GM19395 (cell line): Measurements from ENCODE around the gene NTN1.

ENCODE experiments used
- ATAC-seq: cut with Tn5 transposase; IDR thresholded peaks from one replicate; pipeline ENCODE4 v1.9.1; 2021; ENCODE audit warnings: mild to moderate bottlenecking, moderate library complexity; ENCODE audit not compliant: unreplicated experiment

Gene NTN1

GRCh38 chr17:9004961-9005285 lies 16.4 kb upstream of the NTN1 start:
- ATAC-seq = no peak

DNA sequence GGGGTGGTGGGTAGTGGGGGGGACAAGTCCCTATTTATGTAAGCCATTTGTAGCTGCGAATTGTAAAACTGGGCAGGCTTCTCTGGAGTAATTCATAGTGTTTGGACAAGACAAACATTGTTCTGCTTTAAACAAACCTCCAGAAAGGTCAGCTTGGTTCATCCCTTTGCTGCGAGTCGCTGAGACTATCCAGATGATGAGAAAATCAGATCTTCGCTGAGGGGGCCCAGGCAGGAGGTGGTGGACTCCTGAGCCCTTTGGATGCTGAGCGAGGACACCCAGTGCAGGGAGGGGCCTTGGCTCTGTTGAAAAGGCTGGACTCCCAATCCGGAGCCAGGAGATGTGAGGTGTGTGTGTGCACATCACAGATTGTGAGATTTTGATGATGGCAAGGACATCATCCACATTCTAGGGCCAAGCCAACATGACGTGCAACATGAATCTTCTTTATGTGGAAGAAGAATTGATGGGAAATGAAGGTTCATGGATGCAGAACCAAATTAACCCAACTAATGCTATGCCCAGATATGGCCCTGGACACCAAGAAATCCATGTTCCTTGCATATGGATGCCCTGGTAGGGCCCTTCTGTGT lies 15.0 kb upstream of the NTN1 start:
- no peak for ATAC-seq

DNA sequence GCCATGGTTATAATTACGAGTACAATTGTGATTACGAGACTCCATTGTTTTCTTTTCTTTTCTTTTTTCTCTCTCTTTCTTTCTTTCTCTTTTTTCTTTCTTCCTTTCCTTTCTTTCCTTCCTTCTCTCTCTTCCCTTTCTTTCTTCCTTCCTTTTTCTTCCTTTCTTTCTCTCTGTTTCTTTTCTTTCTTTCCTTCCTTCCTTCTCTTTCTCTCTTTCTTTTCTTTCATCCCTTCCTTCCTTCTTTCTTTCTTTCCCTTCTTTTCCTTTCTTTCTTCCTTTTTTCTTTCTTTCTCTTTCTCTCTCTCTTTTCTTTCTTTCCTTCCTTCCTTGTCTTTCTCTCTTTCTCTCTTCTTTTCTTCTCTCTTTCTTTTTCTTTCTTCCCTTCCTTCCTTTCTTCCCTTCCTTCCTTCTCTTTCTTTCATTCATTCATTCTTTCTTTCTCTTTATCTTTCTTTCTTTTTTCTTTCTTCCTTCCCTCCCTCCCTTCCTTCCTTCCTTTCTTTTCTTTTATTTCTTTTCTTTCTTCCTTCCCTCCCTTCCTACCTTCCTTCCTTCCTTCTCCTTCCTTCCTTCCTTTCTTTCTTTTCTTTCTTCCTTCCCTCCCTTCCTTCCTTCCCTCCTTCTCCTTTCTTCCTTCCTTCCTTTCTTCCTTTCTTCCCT lies 14.1 kb upstream of the NTN1 start:
- ATAC-seq = no peak

- no peak for ATAC-seq
These were observed 12.2 kb upstream of the NTN1 start for GRCh38 chr17:9009096-9009495.

DNA sequence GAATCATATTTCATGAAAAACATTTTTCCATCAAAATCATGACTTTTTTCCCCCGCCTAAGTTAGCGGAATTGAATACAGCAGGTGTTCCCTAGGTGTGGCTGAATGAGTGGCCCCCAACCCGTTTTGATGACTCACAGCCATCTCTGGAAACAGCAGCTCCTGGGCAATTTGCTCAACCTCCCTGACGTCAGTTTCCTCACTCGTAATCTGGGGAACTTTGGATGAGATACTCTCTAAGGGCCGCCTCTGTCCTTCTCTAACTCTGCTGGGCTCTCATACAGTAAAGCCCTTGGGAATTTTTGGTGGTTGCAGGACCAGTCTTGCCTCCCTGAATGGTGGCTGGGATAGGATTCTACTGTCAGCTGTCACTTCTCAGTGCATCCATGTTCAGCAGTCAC lies 11.6 kb upstream of the NTN1 start:
- no peak for ATAC-seq

- no peak for ATAC-seq
These were observed 10.3 kb upstream of the NTN1 start for GRCh38 chr17:9011001-9011400.

GRCh38 chr17:9016941-9017552 lies 4.3 kb upstream of the NTN1 start:
- ATAC-seq = no peak

GRCh38 chr17:9018726-9019125 lies 2.6 kb upstream of the NTN1 start:
- no peak for ATAC-seq

GRCh38 chr17:9020096-9020823 lies 1.1 kb upstream of the NTN1 start:
- ATAC-seq = no peak

DNA sequence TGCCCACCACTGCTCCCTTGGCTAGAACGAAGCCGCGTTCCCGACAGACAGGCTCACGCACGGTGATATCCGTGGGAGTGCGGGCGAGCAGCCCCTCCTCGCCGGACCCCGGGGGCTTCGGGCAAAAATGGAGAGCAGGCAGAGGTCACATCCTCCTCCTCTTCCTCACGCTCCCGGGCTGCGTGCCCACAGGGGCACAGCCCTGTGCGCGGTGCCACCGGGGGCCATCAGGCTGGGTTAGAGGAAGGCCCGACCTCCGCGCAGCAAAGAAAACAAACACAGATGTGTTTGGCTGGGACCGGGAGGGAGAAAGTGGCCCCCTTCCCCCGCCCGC lies 519 bp upstream of the NTN1 start:
- ATAC-seq = peak; percentile 10

GRCh38 chr17:9021992-9022572 lies 772 bp downstream of the NTN1 start:
- no peak for ATAC-seq

DNA sequence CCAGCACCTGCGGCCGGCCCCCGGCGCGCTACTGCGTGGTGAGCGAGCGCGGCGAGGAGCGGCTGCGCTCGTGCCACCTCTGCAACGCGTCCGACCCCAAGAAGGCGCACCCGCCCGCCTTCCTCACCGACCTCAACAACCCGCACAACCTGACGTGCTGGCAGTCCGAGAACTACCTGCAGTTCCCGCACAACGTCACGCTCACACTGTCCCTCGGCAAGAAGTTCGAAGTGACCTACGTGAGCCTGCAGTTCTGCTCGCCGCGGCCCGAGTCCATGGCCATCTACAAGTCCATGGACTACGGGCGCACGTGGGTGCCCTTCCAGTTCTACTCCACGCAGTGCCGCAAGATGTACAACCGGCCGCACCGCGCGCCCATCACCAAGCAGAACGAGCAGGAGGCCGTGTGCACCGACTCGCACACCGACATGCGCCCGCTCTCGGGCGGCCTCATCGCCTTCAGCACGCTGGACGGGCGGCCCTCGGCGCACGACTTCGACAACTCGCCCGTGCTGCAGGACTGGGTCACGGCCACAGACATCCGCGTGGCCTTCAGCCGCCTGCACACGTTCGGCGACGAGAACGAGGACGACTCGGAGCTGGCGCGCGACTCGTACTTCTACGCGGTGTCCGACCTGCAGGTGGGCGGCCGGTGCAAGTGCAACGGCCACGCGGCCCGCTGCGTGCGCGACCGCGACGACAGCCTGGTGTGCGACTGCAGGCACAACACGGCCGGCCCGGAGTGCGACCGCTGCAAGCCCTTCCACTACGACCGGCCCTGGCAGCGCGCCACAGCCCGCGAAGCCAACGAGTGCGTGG lies 1.5 kb downstream of the NTN1 start:
- ATAC-seq = no peak

- no peak for ATAC-seq
These were observed 2.3 kb downstream of the NTN1 start for GRCh38 chr17:9023392-9024218.

- no peak for ATAC-seq
These were observed 3.2 kb downstream of the NTN1 start for GRCh38 chr17:9024497-9024896.

DNA sequence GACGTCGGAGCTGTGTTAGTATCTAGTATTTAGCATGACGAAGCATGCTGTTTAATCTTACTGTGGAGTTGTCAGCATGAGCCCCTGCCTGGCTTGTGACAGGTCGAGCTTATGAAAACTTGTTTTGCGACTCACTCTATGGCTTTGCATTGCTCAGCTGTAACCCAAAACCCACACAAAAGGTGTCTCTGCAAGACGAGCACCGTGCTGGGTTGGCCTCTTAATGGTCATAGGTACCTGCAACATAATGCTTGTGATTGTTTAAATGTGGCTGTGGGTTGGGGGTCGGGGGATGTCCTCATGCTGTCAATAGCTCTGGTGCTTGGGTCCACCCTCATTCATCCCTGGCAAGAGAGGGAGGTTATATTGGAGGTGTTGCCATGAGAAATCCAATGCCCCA lies 5.4 kb downstream of the NTN1 start:
- ATAC-seq = no peak

DNA sequence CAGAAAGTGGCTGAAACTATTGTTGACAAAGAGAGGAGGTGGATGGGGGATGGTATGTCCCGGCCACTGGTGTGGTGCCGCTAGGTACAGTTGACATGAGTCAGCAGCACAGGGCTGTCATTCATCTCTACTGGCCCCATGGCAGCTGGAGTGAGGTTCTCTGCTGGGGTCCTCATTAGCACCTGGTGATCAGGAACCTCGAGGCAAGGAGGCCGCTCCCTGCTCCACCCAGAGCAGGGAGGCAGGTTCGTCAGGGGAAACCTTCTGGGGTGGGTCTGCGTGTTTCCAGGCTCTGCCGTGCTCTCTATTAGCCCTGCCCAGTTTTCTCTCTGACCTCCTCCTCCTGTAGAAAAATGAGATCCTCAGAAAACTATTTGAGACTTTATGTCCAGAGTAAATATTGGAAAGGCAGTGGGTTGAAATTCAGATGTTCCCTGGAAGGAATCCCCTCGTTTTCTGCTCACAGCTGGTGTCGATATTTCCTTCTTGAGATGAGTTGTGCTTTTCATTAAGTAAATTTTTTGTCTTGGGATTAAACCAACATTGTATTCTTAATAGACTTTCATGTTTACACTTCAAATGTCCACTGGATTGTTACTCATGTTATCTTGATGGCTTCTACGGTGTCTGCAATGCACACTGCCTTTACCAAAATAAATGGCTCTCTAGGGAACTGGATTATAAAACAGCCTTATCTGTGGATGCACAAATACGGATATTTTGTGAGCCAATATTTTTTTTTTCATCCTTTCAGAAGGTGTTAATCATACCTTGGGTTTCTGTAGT lies 7.1 kb downstream of the NTN1 start:
- ATAC-seq = no peak

DNA sequence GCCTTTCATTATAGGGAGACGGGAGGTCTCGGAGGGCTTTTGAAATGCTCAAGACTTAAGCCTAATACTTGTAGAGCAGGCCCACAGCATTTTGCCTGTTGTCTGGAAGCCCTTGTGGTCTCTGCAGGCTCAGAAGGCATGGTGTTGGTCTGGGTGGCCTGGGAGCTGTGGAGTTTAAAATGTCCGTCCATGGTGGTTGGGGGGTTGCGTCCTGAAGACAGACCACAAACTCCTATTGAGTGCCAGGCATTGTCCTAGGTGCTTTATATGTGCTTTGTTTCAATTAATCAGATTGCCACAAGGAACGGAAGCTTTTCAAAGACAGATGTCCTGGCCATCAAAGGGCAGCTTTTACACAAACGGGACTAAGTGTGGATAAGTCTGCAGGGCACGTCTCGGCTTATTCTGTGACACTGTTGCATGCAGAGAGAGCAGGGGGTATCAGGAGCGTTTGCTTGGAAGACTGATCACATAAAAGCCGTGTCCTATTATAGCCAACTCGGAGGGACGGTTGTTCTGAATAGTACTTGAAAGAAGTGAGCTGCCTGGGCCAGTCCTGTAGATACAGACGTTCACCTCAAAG lies 7.8 kb downstream of the NTN1 start:
- no peak for ATAC-seq

DNA sequence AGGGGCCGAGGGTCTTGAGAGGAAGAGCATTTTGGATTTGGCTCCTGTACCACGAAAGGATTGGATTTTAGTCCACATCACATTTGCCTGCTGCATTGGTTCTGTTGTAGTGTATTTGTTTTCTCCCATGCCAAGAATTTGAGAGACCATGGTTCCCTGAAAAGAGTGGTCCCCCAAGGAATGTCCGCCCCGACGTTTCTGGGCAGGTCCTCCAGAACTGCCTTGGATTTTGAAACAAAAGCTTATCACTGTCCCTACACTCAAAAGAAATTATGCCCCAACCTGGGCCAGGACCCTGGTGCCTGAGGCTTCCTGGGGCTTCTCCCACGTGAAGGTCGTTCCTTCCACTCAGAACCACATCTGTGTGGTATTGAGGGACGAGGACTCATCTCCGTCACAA lies 10.8 kb downstream of the NTN1 start:
- ATAC-seq = no peak

DNA sequence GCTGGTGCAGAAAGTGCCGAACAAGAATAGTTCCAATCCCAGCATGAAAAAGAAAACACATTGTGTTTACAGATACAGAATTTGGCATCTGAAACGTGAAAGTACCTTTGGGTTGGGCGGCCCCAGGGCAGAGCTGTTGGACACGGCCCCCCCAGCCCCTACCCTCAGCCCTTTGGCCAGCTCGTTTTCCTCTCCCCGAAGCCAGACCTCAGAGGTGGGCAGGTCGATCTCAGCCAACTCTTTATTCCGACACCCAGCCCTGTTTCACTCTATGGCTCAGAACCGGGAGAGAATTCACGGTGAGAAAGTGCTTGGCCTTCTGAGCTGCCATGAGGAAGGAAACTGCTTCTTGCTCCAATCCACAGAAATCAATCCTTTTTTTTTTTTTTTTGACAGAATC lies 11.3 kb downstream of the NTN1 start:
- ATAC-seq = no peak
